ENCODE results near the gene LRMDA. TPM values are rescaled to one million over a fixed set of nuclear protein-coding genes. Genes with fewer than 3 reads are reported as not detected.

The LRMDA gene
- total and polyA plus RNA-seq, 7 donors = 1.0 to 5.7 (median 2.5) TPM

GRCh38 chr10:75531571-75532031 lies 100.2 kb downstream of the LRMDA start:
- H3K36me3 ChIP-seq (ENCODE audit: insufficient read depth in 1 of 2, low read depth in 1 of 2) = no peaks in the 10 kb centered on the region
- no peaks in the 10 kb centered on the region for H3K9me3 ChIP-seq
- intact Hi-C loops (cut with DNase I) = no loop called here
- 83 to 95% (median 87%) methylated on average over 2 of the region's 2 CpGs for WGBS, 3 donors
- no peak for TF ChIP-seq CTCF (IDR thresholded peaks at IDR 0.05)
- H3K27me3 ChIP-seq (ENCODE audit: insufficient read depth in 3 of 3, low read length in 2 of 3) = peaks cover 0 to 1% (median 0%) of the 10 kb centered on the region in 3 donors
- ATAC-seq (no peak), DNase-seq (no peak)
- no peaks in the 10 kb centered on the region for H3K4me1 ChIP-seq
- H3K4me3 ChIP-seq = no peak overlapping the region
- H3K27ac ChIP-seq = no peak overlapping the region

GRCh38 chr10:75532253-75532924 lies 101.0 kb downstream of the LRMDA start:
- intact Hi-C loops (cut with DNase I) = no loop called here
- 74 to 77% (median 76%) methylated on average over 3 of the region's 3 CpGs for WGBS, 3 donors
- TF ChIP-seq CTCF (IDR thresholded peaks at IDR 0.05) = no peak
- DNase-seq (no peak), ATAC-seq (no peak)
- Histone ChIP-seq H3K9me3 (no peaks in the 10 kb centered on the region), H3K4me3 (no peak overlapping the region), H3K4me1 (no peaks in the 10 kb centered on the region), H3K27me3 (ENCODE audit: insufficient read depth in 3 of 3, low read length in 2 of 3) (peaks cover 0 to 1% (median 0%) of the 10 kb centered on the region in 3 donors), H3K27ac (no peak overlapping the region), H3K36me3 (ENCODE audit: insufficient read depth in 1 of 2, low read depth in 1 of 2) (no peaks in the 10 kb centered on the region)

- Histone ChIP-seq H3K36me3 (ENCODE audit: insufficient read depth in 1 of 2, low read depth in 1 of 2) (no peaks in the 10 kb centered on the region), H3K27me3 (ENCODE audit: insufficient read depth in 3 of 3, low read length in 2 of 3) (peaks cover 0 to 3% (median 1%) of the 10 kb centered on the region in 3 donors), H3K4me1 (no peaks in the 10 kb centered on the region), H3K9me3 (no peaks in the 10 kb centered on the region), H3K4me3 (no peak overlapping the region), H3K27ac (no peak overlapping the region)
- 58 to 63% (median 61%) methylated on average over 8 of the region's 8 CpGs for WGBS, 3 donors
- no peak for ATAC-seq
- no peak for DNase-seq
- intact Hi-C loops (cut with DNase I) = no loop called here
- no peak for TF ChIP-seq CTCF (IDR thresholded peaks at IDR 0.05)
Observed at GRCh38 chr10:75538144-75538543, 106.7 kb downstream of the LRMDA start.

- H3K4me3 ChIP-seq = no peak overlapping the region
- ATAC-seq = no peak
- no peaks in the 10 kb centered on the region for H3K4me1 ChIP-seq
- intact Hi-C loops (cut with DNase I) = no loop called here
- no peaks in the 10 kb centered on the region for H3K9me3 ChIP-seq
- 67 to 76% (median 74%) methylated on average over 1 of the region's 1 CpG for WGBS, 3 donors
- no peak for DNase-seq
- peaks cover 0 to 3% (median 1%) of the 10 kb centered on the region in 3 donors for H3K27me3 ChIP-seq (ENCODE audit: insufficient read depth in 3 of 3, low read length in 2 of 3)
- no peak for TF ChIP-seq CTCF (IDR thresholded peaks at IDR 0.05)
- no peaks in the 10 kb centered on the region for H3K36me3 ChIP-seq (ENCODE audit: insufficient read depth in 1 of 2, low read depth in 1 of 2)
- H3K27ac ChIP-seq = no peak overlapping the region
Observed at GRCh38 chr10:75538765-75539164, 107.3 kb downstream of the LRMDA start.
